ENCODE measurements around the gene ENOX2.

Gene ENOX2

GRCh38 chrX:130658310-130658709 lies 244.7 kb downstream of the ENOX2 start:
- in situ Hi-C loops (cut with HindIII; ENCODE audit: low pct_ligation_motif_present, low sequenced_read_pairs) = no loop called here
- Histone ChIP-seq H3K27me3 (replicated peaks) (no peaks in the 10 kb centered on the region), H3K4me3 (ENCODE audit: low read depth, low read length) (no peak overlapping the region), H3K36me3 (replicated peaks) (no peaks in the 10 kb centered on the region), H3K27ac (no peak overlapping the region)
- no peak for DNase-seq
- TF ChIP-seq, protein P1, sequence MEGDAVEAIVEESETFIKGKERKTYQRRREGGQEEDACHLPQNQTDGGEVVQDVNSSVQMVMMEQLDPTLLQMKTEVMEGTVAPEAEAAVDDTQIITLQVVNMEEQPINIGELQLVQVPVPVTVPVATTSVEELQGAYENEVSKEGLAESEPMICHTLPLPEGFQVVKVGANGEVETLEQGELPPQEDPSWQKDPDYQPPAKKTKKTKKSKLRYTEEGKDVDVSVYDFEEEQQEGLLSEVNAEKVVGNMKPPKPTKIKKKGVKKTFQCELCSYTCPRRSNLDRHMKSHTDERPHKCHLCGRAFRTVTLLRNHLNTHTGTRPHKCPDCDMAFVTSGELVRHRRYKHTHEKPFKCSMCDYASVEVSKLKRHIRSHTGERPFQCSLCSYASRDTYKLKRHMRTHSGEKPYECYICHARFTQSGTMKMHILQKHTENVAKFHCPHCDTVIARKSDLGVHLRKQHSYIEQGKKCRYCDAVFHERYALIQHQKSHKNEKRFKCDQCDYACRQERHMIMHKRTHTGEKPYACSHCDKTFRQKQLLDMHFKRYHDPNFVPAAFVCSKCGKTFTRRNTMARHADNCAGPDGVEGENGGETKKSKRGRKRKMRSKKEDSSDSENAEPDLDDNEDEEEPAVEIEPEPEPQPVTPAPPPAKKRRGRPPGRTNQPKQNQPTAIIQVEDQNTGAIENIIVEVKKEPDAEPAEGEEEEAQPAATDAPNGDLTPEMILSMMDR (IDR thresholded peaks at IDR 0.05; ENCODE audit: low read depth, low read length, missing control alignments) = no peak

- DNase-seq = no peak
- no peak overlapping the region for H3K4me3 ChIP-seq (ENCODE audit: low read depth, low read length)
- H3K27me3 ChIP-seq (replicated peaks) = no peaks in the 10 kb centered on the region
- H3K36me3 ChIP-seq (replicated peaks) = no peaks in the 10 kb centered on the region
- in situ Hi-C loops (cut with HindIII; ENCODE audit: low pct_ligation_motif_present, low sequenced_read_pairs) = no loop called here
- H3K27ac ChIP-seq = no peak overlapping the region
- TF ChIP-seq, protein P1 (IDR thresholded peaks at IDR 0.05; ENCODE audit: low read depth, low read length, missing control alignments) = no peak
Observed at GRCh38 chrX:130654409-130654950, 248.5 kb downstream of the ENOX2 start.

DNA sequence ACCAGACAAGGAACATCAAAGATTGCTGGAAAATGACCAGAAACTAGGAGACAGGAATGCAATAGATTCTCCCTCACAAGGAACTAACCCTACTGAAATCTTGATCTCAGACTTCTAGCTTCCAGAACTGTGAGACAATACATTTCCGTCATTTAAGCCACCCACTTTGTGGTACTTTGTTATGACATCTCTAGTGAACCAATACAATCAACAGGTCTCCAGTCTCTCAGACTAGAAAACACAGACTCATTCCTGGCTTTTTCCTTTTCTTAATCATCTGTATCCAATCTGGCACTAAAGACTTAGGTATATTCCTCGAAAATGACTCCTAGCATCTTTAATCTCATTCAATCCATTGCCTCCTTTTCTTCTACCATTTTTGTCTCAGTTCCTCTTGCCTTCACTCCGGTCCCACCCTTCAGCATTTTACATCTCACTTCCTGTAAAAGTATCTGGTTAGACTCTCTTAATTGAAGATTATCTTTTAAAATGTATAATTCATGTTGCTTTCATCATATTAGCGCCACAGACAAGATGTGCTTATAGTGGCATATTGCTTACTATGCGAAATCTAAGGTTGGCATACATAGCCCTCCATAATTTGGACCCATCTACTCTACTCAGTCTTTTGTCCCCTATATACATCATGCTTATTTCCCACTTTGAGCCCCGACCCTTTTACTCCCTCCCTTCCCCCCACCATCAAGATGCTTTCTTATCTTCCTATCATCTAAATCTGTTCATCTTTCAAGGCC lies 250.0 kb downstream of the ENOX2 start:
- no peak overlapping the region for H3K27ac ChIP-seq
- in situ Hi-C loops (cut with HindIII; ENCODE audit: low pct_ligation_motif_present, low sequenced_read_pairs) = no loop called here
- TF ChIP-seq, protein P1 (IDR thresholded peaks at IDR 0.05; ENCODE audit: low read depth, low read length, missing control alignments) = no peak
- no peak overlapping the region for H3K4me3 ChIP-seq (ENCODE audit: low read depth, low read length)
- no peaks in the 10 kb centered on the region for H3K27me3 ChIP-seq (replicated peaks)
- DNase-seq = no peak
- H3K36me3 ChIP-seq (replicated peaks) = no peaks in the 10 kb centered on the region

DNA sequence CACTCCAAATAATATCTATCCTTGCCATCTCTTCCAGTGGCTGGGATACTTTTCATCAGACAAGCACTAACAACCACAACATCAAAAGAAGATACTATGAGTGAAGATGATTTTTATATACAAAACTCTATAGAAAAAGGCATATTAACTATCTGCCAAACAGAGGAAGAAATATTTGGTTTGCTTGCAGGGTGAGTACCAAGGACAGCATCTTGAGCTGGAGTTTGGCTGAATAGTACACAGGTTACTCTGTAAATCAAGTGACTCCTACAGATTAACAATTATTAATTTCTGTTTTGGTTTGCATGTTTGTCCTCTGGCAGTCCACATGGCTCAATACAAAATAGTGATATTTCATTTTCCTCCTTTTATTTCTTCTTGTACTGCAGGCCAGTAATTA lies 253.3 kb downstream of the ENOX2 start:
- TF ChIP-seq, protein P1 (IDR thresholded peaks at IDR 0.05; ENCODE audit: low read depth, low read length, missing control alignments) = no peak
- DNase-seq = no peak
- no peaks in the 10 kb centered on the region for H3K27me3 ChIP-seq (replicated peaks)
- in situ Hi-C loops (cut with HindIII; ENCODE audit: low pct_ligation_motif_present, low sequenced_read_pairs) = no loop called here
- H3K4me3 ChIP-seq (ENCODE audit: low read depth, low read length) = no peak overlapping the region
- H3K36me3 ChIP-seq (replicated peaks) = no peaks in the 10 kb centered on the region
- no peak overlapping the region for H3K27ac ChIP-seq

DNA sequence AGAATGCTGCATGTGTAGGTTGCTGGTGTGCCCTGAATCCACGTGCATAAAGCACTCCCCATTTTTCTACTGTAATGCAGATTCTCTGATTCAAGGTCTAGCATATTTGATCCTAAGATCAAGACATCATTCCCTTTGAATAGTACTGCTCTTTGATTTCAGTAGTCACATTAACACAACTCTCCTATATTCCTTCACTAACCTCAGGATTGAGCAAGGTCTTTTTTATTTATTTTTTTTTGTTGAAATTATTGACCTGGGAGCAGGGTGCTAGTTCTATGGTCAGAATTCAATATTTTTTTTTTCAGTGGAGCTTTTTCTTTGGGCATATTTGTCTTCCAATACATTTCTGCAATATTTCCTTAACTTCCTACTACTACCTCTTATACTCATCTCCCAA lies 255.5 kb downstream of the ENOX2 start:
- TF ChIP-seq, protein P1 (IDR thresholded peaks at IDR 0.05; ENCODE audit: low read depth, low read length, missing control alignments) = no peak
- H3K27me3 ChIP-seq (replicated peaks) = no peaks in the 10 kb centered on the region
- H3K36me3 ChIP-seq (replicated peaks) = no peaks in the 10 kb centered on the region
- in situ Hi-C loops (cut with HindIII; ENCODE audit: low pct_ligation_motif_present, low sequenced_read_pairs) = no loop called here
- no peak for DNase-seq
- H3K27ac ChIP-seq = no peak overlapping the region
- H3K4me3 ChIP-seq (ENCODE audit: low read depth, low read length) = no peak overlapping the region

All from brain microvascular endothelial cell (primary cell).